Stimulated activated CD4-positive, alpha-beta T cell treated with anti-CD3 and anti-CD28 coated beads, Interleukin-1b, Interleukin-23, amount 100 ng/mL, for 1 hour (primary cell): ENCODE results near the gene ETS2.

Experiments used
- DNase-seq, 2 donors: peaks; one replicate each; pipeline ENCODE4 v3.0.0-alpha.2; 2020; ENCODE audit warnings: low read depth in 2 of 2

ETS2 gene

DNA sequence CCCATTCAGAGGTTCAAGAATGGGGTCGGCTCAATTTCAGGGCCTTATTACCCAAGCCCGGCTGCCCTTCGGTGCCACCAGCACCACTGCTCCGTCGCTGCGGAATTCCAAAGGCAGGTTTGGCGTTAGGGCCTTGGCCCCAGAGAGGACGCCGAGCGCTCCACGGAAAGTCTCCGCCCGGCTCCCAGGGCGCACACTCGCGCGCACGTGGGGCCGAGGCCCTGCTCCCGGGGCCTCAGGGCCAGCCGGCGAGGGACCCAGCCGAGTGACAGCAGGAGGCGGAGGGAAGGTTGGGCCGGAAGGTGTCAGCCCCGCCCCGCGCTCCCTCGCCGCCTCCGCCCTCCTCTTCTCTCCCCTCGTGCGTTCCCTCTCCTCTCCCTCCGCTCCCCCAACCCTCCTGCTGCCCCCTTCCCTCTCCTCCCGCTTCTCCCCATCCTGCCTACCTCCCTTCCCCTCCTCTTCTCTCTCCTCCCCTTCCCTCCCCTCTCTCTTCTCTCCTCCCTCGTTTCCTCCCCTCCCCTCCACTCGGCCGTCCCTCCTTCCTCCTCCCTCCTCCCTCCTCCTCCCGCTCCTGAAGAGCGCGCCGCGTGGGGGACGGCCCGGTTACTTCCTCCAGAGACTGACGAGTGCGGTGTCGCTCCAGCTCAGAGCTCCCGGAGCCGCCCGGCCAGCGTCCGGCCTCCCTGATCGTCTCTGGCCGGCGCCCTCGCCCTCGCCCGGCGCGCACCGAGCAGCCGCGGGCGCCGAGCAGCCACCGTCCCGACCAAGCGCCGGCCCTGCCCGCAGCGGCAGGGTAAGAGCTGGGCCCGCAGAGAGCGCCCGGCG is at the start of gene ETS2:
Gene ETS2 (plus strand): TSS at position 602 of the 825 bp plus-strand sequence. CDS start 4,106 bp downstream, outside the sequence.
- peak; percentile 24 to 54 for DNase-seq

DNA sequence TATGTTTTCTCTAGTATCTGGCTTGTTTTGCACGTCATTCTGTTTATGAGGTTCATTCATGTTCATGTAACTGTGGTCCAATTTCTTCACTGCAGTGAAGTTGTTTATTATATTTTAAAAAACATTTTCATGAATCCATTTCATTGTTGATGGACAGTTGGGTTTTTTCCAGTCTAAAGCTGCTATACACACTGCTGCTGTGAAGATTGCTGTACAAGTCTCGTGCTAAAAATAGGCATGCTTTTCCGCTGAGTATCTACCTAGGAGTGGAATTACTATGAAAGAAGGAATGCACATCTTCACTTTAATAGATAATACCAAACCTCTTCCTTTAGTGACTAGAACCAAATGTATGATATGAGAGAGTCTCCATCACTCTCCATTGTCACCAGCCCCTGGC is 49.0 kb upstream of the ETS2 start:
- DNase-seq, result no peak

DNA sequence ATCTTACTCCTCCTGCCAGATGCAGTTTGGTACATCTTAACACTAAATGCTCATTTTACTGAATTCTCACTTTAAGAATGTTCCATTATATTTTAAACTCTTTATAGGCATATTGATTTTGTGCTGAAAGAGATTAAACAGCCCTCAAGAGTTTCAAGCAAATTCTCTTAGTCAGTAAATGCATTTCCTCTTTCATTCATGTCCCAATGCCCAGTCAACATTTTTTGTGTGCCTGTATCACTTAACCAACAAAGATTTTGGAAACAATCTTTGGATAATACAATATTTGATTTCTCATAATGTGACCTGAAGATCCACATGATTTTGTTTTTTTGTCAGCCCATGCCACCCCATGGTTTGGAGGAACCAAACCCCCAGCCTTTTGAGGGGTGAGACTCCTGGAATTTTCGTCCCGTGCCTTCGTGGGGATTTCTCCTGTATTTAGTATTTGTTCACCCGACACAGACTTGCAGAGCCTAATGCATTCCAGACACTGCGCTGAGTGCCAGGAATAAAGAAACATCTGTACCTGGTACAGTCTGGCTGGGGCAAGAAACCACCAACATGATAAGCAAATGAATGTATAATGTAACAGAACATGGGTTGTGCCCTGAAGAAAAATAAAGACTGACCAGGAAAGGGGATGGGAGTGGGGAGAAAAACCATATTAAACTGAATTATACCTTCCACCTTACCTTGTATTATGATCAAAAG is 47.1 kb upstream of the ETS2 start:
- no peak for DNase-seq

DNA sequence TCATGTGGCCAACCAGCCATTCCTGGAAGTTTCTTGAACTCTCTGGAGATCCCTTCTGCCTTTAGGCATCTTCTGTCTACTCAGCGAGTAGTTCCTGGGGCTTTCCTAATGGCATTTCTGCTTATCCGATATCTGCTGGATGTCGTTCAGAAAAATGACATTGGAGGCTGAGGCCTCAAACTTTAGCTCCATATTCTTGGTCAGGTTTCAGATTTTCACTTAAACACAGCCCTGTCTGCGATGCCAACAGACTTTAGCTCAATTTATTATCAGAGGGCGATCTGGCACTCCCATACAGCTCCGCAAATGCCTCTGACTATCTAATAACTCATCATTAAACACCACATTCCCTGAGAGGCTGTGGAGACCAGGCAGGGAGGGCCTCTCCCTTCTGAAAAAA is 46.3 kb upstream of the ETS2 start:
- DNase-seq, result no peak

DNA sequence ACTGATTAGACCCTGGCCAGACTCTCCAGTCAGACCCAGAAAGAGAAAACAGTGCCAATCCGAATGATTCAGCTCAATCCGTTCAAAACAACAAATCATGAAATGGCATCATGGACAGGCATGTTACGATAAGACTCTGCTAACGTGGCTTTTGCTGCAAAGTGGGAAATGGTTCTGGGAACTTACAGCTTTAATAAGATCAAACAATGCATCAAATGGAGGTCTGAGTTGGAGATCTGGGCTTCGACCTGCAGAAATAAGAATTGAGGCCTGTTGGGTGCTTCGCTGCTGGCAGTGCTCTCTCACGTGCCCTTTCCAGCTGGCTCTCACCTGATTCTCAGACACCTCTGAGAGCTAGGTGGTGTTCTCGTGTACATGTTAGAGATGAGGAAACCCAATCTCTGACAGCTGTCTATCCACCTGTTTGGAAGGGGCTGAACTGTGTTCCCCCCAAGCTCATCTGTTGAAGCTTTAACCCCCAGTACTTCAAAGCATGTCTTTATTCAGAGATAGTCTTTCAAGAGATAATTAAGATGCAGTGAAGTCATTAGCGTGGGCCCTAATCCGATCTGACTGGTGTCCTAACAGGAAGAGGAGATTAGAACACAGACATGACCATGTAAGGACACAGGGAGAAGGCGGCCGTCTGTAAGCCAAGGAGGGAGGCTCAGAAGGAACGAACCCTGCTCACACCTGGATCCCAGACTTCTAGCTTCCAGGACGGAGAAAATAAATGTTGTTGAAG is 45.5 kb upstream of the ETS2 start:
- DNase-seq, result no peak

DNA sequence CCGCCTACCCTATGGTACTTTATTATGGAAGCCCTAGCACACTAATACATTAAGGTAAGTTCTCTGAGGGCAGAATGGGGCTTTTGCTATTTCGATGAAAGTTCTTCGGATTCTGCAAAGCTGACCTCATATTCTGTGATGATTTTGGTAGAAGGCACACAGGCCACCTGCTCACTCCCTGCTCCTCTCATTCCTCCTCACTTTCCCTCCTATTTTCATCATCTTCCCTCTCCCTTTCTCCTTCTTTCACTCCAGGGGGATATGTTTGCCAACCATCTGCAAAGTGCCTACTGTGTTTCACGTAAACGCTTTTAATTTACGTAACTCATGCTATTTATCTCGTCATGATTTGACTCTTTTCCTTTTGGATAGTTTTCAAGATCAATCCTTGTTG is 45.0 kb upstream of the ETS2 start:
- DNase-seq, result no peak

DNA sequence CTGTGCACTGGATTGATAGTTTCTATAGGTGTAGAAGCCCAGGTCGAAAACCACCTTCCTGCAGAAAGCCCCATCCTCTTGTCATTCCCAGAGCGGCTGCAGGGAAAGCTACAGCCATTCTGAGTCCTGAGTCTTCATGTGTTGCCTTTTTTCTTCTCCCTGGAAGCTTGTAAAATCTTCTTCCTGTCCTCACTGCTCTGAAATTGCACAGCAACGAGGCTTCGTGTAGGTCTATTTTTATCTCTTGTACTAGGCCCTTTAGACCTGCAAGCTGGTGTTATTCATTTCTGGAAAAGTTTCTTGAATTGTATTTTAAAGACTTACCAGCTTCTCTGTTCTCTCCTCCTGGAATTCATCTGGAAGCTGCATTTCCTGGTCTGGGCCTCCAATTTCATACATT is 44.2 kb upstream of the ETS2 start:
- DNase-seq, result no peak

DNA sequence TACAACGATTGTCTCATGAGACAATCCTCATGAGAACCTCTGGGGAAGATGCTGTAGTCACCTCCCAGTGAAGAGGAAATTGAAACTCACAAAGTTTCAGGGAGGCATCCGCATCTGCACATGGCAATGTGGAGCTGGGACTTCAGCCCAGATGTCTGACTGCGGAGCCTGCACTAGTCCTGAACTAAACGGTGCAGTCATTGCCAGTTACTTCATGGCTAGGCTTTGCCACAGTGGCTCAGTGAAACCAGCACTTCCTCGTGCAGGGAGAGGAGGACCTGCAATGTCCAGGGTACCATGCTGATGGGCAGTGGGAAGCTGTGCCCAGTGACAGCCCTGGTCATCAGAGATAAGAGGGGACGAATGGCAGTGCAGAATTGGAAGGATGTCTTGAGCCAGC is 40.7 kb upstream of the ETS2 start:
- DNase-seq, result no peak

DNA sequence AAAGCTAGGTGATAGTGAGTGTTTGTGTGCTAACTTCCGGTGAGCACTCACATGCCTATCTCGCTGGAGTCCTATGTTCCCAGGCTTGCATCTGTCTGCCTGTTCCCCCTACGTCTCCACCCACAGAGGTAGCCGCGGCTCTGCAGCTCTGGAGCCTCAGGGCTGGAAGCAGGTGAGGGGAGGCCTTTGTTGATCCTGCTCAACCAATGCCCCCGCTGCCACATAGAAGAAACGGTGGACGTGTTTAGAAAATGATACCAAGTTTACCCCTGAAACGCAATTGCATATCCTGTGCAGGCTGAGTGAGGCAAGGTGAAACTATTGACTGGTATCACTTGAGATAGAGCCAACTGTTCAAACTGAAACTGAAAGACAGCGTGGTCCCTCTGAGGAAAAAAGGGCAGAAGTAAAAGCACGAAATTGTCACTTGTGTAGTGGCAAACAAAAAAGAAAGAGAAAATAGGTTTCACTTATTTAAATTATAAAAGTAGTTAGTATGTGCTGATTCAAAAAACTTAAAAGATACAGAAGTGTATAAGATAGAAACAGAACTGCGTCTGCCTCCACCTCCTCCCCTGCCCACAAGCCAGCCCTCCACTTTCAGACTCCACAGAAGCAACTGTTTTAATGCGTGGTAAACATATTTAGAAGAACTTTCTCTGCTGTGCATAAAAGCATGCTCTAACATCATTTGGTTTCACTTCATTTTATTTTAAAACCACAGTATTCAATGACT is 38.6 kb upstream of the ETS2 start:
- DNase-seq, result peak in 1 of 2 donors; percentile 21

DNA sequence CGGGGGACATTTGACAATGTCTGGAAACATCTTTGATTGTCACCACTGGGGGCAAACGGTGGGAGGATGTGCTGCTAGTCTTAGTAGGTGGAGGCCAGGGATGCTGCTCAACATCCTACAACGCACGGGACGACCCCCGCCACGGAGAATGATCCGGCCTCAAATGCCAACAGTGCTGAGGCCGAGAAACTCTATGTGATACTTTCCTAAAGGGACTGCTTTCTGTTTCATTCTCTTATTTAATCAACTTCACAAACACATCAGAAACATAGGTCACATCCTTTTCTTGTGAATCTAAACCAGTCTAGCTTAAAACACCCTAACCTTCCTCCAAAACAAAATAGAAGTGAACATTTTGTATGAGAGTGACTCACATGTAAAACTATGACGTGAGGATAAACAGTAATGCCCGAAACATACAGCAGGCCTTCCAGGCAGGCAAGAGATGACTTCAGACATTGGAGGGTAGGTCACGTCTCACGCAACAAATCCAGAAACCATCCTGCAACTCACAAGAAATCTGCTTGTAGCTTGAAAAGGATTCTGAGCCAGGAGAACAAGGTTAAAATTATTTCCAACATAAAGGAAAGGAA is 37.2 kb upstream of the ETS2 start:
- peak in 1 of 2 donors; percentile 36 for DNase-seq

DNA sequence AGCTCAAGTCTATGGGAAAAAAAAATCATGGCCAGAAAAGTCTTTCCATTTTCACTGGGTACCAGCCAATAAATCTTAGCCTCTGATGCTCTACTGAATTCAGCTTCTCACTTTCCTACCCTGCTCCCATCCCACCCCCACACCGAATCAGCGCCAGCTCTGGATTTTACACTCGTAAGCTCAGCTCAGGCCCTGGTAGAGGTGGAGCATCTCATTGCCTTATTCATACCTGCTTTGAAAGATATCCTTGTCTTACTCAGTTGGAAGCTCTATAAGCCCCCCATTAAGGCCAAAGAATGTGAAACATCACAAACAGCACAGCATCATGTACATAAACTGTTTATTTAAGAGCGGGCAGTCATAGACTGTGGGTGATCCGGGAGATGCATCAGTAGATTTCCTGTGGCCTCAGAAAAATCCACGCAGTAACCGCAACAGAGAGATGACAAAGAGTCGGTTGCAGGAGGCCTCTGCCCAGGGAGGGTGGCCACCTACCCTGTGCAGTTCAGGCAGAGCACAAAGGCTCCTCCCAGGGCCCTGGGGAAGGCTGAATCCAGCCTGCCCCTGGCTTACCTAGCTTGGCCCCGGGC is 36.4 kb upstream of the ETS2 start:
- no peak for DNase-seq

DNA sequence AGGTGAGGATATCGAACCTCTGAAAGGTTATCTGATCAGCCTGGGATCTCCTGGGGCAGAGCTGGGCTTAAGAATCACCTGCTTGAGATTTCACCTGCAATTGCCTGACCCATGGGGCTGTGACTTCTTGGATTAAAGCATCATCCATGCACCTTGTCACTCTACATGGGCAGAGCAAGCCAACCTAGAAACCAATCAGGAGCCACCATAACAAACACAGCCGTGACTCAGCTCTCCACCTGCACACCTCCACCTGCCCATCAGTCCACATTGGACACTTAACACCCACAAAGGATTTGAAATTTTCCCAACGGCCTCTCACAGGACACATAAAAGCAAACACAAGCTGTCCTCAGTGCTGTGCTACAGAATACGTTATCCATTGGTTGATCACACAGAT is 35.1 kb upstream of the ETS2 start:
- DNase-seq, result no peak

DNA sequence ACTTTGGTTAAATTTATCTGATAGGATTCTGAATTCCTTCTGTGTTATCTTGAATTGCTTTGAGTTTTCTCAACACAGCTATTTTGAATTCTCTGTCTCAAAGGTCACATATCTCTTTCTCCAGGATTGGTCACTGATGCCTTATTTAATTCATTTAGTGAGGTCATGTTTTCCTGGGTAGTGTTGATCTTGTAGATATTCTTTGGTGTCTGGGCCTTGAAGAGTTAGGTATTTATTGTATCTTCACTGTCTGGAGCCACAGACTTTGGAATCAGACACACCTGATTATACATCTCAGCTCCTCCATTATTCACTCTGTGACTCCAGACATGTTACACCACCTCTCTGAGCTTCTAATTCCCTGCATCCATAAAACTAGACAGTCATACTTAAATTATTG is 34.2 kb upstream of the ETS2 start:
- DNase-seq, result no peak

DNA sequence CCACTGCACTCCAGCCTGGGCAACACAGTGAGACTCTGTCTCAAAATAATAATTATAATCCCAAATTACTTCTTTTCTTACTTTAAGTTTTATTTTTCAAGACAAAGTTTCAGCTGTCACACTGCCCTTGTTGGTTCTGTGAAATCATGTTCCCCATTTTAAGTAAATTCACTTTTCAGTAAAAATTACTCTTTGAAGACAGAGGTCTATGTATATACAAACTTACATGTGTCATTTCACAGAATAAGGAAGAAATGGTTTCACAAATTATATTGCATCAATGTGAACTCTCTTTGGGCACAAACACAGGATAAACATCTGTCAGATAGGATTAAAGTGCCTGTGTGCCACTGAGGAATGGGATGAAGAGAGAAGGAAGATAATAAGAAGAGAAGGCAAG is 33.1 kb upstream of the ETS2 start:
- DNase-seq, result no peak

DNA sequence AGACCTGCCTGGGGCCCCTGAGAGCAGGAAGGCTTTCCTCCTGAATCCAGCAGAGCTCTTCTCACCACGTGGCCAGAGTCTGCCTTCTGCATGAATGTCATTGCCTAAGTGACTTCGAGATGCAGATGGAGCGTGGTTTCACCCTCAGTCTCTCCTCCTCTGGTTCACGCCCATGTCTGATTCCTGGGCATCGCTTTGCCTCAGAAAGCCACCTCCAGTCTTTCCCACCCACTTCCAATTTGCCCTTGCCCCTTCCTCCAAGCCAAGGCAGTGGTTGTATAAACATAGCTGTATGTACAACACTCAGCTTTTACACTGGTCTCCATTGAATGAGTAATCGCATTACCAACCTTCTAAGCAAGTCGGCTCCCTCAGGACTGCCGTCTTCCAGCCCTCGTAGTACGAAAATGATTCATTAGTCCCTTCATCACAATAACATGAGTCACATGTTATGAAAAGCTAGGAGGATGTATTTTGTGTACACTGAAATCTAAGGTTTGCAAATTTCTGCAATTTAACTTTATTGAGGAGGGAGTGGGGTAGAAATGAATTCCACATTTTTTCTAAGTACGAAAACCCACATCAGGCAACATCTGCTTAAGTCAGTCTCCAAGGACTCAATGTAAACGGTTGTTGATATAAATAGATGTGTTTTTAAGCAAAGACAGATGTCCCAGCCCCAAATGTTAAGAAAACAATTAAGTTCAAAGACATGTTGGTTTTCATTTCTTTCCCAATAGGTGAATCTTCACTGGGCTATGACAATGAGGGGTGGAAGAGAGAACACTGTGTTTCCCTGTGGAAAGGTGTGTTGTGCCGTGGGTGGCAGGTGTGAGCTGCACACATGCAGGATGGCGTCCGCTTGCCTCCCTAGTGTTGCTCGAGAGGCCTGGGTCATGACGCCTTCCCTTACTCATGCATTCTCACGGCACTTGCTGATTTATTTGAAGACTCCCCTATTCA is 32.3 kb upstream of the ETS2 start:
- DNase-seq, result no peak

DNA sequence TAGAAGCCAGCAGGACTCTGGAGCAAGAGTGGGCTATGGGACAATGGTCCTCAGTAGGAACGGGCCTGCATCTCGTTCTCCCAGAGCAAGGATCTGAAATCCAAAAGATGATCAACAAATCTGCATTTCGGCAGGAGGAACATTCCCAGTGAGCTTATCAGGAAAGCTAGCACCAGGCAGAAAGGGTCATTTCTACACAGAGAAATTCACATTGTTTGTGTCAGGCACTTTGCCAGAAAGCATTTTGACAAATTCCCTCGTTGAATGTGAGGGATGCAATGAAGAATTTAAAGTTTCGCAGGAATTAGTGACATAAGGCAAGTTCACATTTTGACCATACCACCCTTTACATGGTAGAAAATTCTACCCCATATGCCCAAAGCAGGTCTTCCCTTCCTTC is 31.6 kb upstream of the ETS2 start:
- DNase-seq, result no peak

DNA sequence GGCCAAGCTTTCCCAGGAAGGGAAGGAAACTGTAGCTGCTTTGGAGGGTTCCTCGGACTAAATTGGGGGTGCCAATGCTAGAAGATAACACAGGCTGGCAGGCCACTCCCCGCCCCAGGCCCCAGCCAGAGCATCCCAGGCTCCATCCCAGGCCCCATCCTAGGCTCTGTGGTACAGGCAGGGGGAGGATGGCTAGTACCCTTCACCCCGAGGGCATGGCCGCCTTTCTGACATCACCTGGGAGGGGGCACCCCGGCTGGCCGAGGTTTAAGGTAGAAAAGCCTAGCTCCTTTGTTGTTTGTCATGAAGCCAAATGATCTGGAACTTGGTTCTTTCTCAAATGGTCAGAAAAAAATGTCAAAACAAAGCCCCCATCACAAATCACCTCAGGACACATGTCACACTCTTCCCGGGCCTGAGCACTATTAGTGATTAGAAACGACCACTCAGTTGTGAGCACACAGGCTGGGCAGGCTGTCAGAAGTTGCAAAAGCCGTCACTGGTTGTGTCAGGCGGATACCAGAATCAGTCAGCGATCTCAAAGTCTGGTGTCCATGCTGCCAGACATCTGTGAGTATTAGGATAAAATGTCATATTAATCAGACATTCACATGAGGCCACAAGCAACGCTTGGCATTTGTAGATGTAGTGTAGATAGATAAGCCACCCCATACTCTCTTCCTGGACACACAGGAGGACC is 31.0 kb upstream of the ETS2 start:
- DNase-seq, result no peak

DNA sequence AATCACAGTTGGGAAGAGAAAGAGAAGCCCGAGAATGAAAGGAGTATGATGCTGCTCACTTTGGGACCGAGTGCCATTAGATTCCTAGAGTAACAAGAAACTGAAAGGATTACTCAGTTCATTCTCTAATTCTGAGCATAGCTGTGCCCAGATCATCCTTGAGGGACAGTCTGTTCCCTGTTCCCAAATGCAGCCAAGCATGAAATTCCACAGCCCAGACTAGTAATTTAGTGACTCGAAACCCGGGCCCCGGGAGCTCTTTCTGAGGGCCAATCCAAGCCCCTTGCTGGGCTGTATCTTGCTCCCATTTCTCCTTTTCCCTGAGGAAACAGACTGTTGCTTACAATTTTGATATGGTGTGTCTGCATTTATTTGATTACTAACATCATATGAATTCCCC is 30.0 kb upstream of the ETS2 start:
- DNase-seq, result no peak

DNA sequence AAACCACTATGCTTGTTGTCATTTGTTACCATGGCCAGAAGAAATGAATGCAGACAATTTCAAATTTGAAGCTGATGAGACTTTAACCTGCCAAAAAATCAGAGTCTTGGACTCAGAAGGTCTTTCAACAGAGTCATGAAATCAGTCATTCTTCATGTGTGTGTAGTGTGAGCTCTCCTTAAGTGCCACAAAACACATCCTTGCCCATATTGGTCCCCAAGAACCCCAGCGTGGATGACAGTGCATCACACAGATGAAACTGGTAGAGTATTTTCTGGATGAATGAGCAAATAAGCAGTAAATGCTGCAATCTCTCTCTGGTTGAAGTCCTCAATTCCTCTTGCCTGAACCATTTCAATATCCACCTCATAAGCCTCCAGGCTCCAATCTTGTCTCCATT is 28.7 kb upstream of the ETS2 start:
- DNase-seq, result no peak
